Prostate gland (tissue), 2 donors: Measurements from ENCODE around the gene CD40. TPM values are rescaled to one million over a fixed set of nuclear protein-coding genes. Genes with fewer than 3 reads are reported as not detected.

ENCODE experiments used
- DNase-seq: peaks from one replicate; pipeline ENCODE4 v3.0.0-alpha.2; 2019; ENCODE audit warnings: low spot score
- H3K27ac ChIP-seq, 2 donors: fragments of 200-600 bp; sonication (generic); 2 replicates each; pipeline ENCODE4 v1.5.1; 2017 to 2019
- H3K27me3 ChIP-seq: fragments of 200-600 bp; sonication (generic); replicated peaks from 2 replicates; pipeline ENCODE4 v1.5.1; 2019; ENCODE audit not compliant: insufficient read depth
- H3K36me3 ChIP-seq, 2 donors: fragments of 200-600 bp; sonication (generic); 1 replicate in 1 of 2; 2 replicates in 1 of 2; pipeline versions ENCODE4 v1.5.1 to v1.8.1; 2017 to 2019
- H3K4me1 ChIP-seq: fragments of 200-600 bp; sonication (generic); replicated peaks from 2 replicates; pipeline ENCODE4 v1.5.1; 2019
- H3K4me3 ChIP-seq, 2 donors: fragments of 200-600 bp; sonication (generic); 2 replicates each; pipeline ENCODE4 v1.5.1; 2017 to 2019
- H3K9me3 ChIP-seq: fragments of 200-600 bp; sonication (generic); 2 replicates; pipeline ENCODE4 v1.5.1; 2017
- CTCF ChIP-seq, 4 experiments: fragments of 200-600 bp in 2 of 4; fragments of 450-650 bp in 2 of 4; sonication (generic) in 2 of 4; IDR thresholded peaks; 1 replicate in 3 of 4; 2 replicates in 1 of 4; pipeline ENCODE4 v1.5.1; 2016 to 2019; ENCODE audit warnings: antibody characterized with exemption in 4 of 4, mild to moderate bottlenecking in 2 of 4, moderate library complexity in 2 of 4
- POLR2A ChIP-seq: fragments of 450-650 bp; IDR thresholded peaks from one replicate; pipeline ENCODE4 v1.6.1; 2016; ENCODE audit warnings: antibody characterized with exemption, mild to moderate bottlenecking
- POLR2AphosphoS5 ChIP-seq: sonication (generic); formaldehyde crosslinking; IDR thresholded peaks from one replicate; pipeline ENCODE4 v1.6.1; 2017; ENCODE audit warnings: antibody characterized with exemption
- WGBS: methylation state at CpG from one replicate; pipeline ENCODE4 v1.1.5; 2018; 5-methylcytosine and 5-hydroxymethylcytosine counted together
- intact Hi-C: fragments of 100-400 bp; cut with DNase I; formaldehyde crosslinking; loops from one replicate; pipeline ENCODE4 v1.14.2; 2022
- total RNA-seq, 2 donors: library from RNA; depleted of rRNA; stranded (reverse); fragments of >200 nt; gene quantifications; one replicate each; pipeline ENCODE4 v1.1.0, GENCODE V29; 2016

The CD40 gene
- total RNA-seq, 2 donors from 2014 or later: 16.9 to 27.1 TPM

GRCh38 chr20:46151936-46152335 is 33.8 kb downstream of the CD40 start:
- H3K4me3 ChIP-seq: no peak overlapping the region
- H3K9me3 ChIP-seq: no peaks in the 10 kb centered on the region
- no peak for DNase-seq
- H3K4me1 ChIP-seq: no peaks in the 10 kb centered on the region
- H3K36me3 ChIP-seq: no peaks in the 10 kb centered on the region
- intact Hi-C loops: no loop called here
- H3K27me3 ChIP-seq: no peaks in the 10 kb centered on the region
- no peak overlapping the region for H3K27ac ChIP-seq
- 84% methylated on average over 7 of the region's 7 CpGs for WGBS
- TF ChIP-seq CTCF (IDR thresholded peaks at IDR 0.05): no peak

GRCh38 chr20:46152824-46153586 is 34.9 kb downstream of the CD40 start:
- H3K27me3 ChIP-seq: no peaks in the 10 kb centered on the region
- WGBS: 67% methylated on average over 26 of the region's 33 CpGs
- H3K4me1 ChIP-seq: no peaks in the 10 kb centered on the region
- no peak for DNase-seq
- TF ChIP-seq POLR2AphosphoS5 (no peak), CTCF (IDR thresholded peaks at IDR 0.05) (no peak), POLR2A (no peak)
- H3K9me3 ChIP-seq: no peaks in the 10 kb centered on the region
- no peak overlapping the region for H3K27ac ChIP-seq
- H3K36me3 ChIP-seq: no peaks in the 10 kb centered on the region
- intact Hi-C loops: no loop called here
- H3K4me3 ChIP-seq: no peak overlapping the region

GRCh38 chr20:46154305-46154704 is 36.2 kb downstream of the CD40 start:
- Histone ChIP-seq H3K27me3 (no peaks in the 10 kb centered on the region), H3K27ac (no peak overlapping the region), H3K4me3 (no peak overlapping the region), H3K36me3 (no peaks in the 10 kb centered on the region), H3K9me3 (no peaks in the 10 kb centered on the region), H3K4me1 (no peaks in the 10 kb centered on the region)
- whole genome bisulfite sequencing: 47% methylated on average over 5 of the region's 5 CpGs
- DNase-seq: no peak
- TF ChIP-seq POLR2AphosphoS5 (no peak), POLR2A (no peak), CTCF (IDR thresholded peaks at IDR 0.05) (no peak)
- intact Hi-C loops: no loop called here

- TF ChIP-seq CTCF (IDR thresholded peaks at IDR 0.05) (no peak), POLR2AphosphoS5 (no peak), POLR2A (no peak)
- intact Hi-C loops: no loop called here
- Histone ChIP-seq H3K4me3 (no peak overlapping the region), H3K27ac (no peak overlapping the region), H3K36me3 (no peaks in the 10 kb centered on the region), H3K4me1 (no peaks in the 10 kb centered on the region), H3K9me3 (no peaks in the 10 kb centered on the region), H3K27me3 (no peaks in the 10 kb centered on the region)
- DNase-seq: no peak
- WGBS: 92% methylated on average over 2 of the region's 2 CpGs
These were observed 36.7 kb downstream of the CD40 start for GRCh38 chr20:46154796-46155195.

- no peaks in the 10 kb centered on the region for H3K27me3 ChIP-seq
- no peak overlapping the region for H3K27ac ChIP-seq
- TF ChIP-seq POLR2AphosphoS5 (no peak), CTCF (IDR thresholded peaks at IDR 0.05) (no peak), POLR2A (no peak)
- no peaks in the 10 kb centered on the region for H3K36me3 ChIP-seq
- 79% methylated on average over 8 of the region's 8 CpGs for WGBS
- H3K9me3 ChIP-seq: no peaks in the 10 kb centered on the region
- H3K4me1 ChIP-seq: no peaks in the 10 kb centered on the region
- DNase-seq: no peak
- intact Hi-C loops: no loop called here
- H3K4me3 ChIP-seq: no peak overlapping the region
These were observed 38.0 kb downstream of the CD40 start for GRCh38 chr20:46156065-46156464.
